LNCAP (cell line): ENCODE measurements around the gene TNFRSF8.

Experiments
- CTCF ChIP-seq: fragments of 450-650 bp; IDR thresholded peaks from 2 replicates; pipeline ENCODE4 v1.5.1; 2017; ENCODE audit warnings: mild to moderate bottlenecking

TNFRSF8 gene

GRCh38 chr1:12179676-12180075 is 116.6 kb downstream of the TNFRSF8 start:
- no peak for TF ChIP-seq CTCF

GRCh38 chr1:12180315-12180714 is 117.2 kb downstream of the TNFRSF8 start:
- no peak for TF ChIP-seq CTCF

GRCh38 chr1:12180903-12181302 is 117.8 kb downstream of the TNFRSF8 start:
- TF ChIP-seq CTCF: no peak

GRCh38 chr1:12181568-12181967 is 118.5 kb downstream of the TNFRSF8 start:
- TF ChIP-seq CTCF: no peak

GRCh38 chr1:12182410-12182984 is 119.4 kb downstream of the TNFRSF8 start:
- TF ChIP-seq CTCF: no peak

- TF ChIP-seq CTCF: no peak
Measured at GRCh38 chr1:12183095-12183794, 120.1 kb downstream of the TNFRSF8 start.

- TF ChIP-seq CTCF: no peak
Measured at GRCh38 chr1:12184008-12184681, 121.0 kb downstream of the TNFRSF8 start.
